Spinal cord (tissue), 10 donors: Measurements from ENCODE around the gene TNFRSF1A. TPM values are rescaled to one million over a fixed set of nuclear protein-coding genes. Genes with fewer than 3 reads are reported as not detected.

ENCODE experiments used
- DNase-seq, 6 donors: peaks; one replicate each; pipeline versions ENCODE4 v3.0.0 to v3.0.0-alpha.2; 2013 to 2015; ENCODE audit warnings: low spot score in 6 of 6, low read depth in 4 of 6
- H3K27ac ChIP-seq: one replicate; pipeline ENCODE4 v1.5.1; 2013; ENCODE audit warnings: low read depth, low read length, control low read depth
- H3K27me3 ChIP-seq: one replicate; pipeline ENCODE4 v1.6.1; 2013; ENCODE audit warnings: low read length; ENCODE audit not compliant: control insufficient read depth, insufficient read depth
- H3K36me3 ChIP-seq: one replicate; pipeline ENCODE4 v1.6.1; 2013; ENCODE audit warnings: low read length; ENCODE audit not compliant: control insufficient read depth, insufficient read depth
- H3K4me1 ChIP-seq: one replicate; pipeline ENCODE4 v1.6.1; 2013; ENCODE audit warnings: low read length; ENCODE audit not compliant: control insufficient read depth, insufficient read depth
- H3K4me3 ChIP-seq: one replicate; pipeline ENCODE4 v1.5.1; 2013; ENCODE audit warnings: low read depth, low read length, control low read depth
- H3K9me3 ChIP-seq: one replicate; pipeline ENCODE4 v1.6.1; 2013; ENCODE audit warnings: low read length; ENCODE audit not compliant: control insufficient read depth, insufficient read depth
- WGBS: methylation state at CpG from one replicate; pipeline ENCODE4 v1.1.5; 2013; ENCODE audit warnings: missing lambda C conversion rate; ENCODE audit not compliant: insufficient coverage; 5-methylcytosine and 5-hydroxymethylcytosine counted together
- polyA plus RNA-seq, 2 donors: library from polyadenylated mRNA; unstranded; fragments of 120-200 nt; gene quantifications; one replicate each; pipeline ENCODE4 v1.2.1, GENCODE V29; 2013; ENCODE audit not compliant: insufficient read length in 2 of 2
- total RNA-seq, 2 donors: library from RNA; depleted of rRNA in 1 of 2; stranded (reverse); fragments of 120-200 nt in 1 of 2; fragments of >200 nt in 1 of 2; gene quantifications; one replicate each; pipeline versions ENCODE4 v1.2.3 to v1.2.4, GENCODE V29; 2013 to 2014
- donor health status: healthy.

Gene TNFRSF1A
- total and polyA plus RNA-seq, 4 donors = 38.1 to 62.4 (median 55.6) TPM

- H3K27me3 ChIP-seq = no peaks in the 10 kb centered on the region
- DNase-seq = no peak
- peaks cover 39% of the 10 kb centered on the region for H3K4me1 ChIP-seq
- no peaks in the 10 kb centered on the region for H3K9me3 ChIP-seq
- peaks cover 47% of the 10 kb centered on the region for H3K36me3 ChIP-seq
- 100% methylated on average over 1 of the region's 4 CpGs for WGBS
- no peak overlapping the region for H3K27ac ChIP-seq
- H3K4me3 ChIP-seq = no peak overlapping the region
Observed at GRCh38 chr12:6332459-6332858, 9.4 kb downstream of the TNFRSF1A start.

GRCh38 chr12:6330999-6331714 is 10.7 kb downstream of the TNFRSF1A start:
- no peaks in the 10 kb centered on the region for H3K9me3 ChIP-seq
- H3K27me3 ChIP-seq = no peaks in the 10 kb centered on the region
- H3K27ac ChIP-seq = no peak overlapping the region
- no peak overlapping the region for H3K4me3 ChIP-seq
- peaks cover 50% of the 10 kb centered on the region for H3K36me3 ChIP-seq
- DNase-seq = no peak
- WGBS = 100% methylated on average over 2 of the region's 4 CpGs
- peaks cover 30% of the 10 kb centered on the region for H3K4me1 ChIP-seq

- H3K9me3 ChIP-seq = no peaks in the 10 kb centered on the region
- no peak overlapping the region for H3K4me3 ChIP-seq
- H3K27me3 ChIP-seq = no peaks in the 10 kb centered on the region
- H3K36me3 ChIP-seq = peaks cover 50% of the 10 kb centered on the region
- peaks cover 23% of the 10 kb centered on the region for H3K4me1 ChIP-seq
- DNase-seq = no peak
- WGBS = 94% methylated on average over 4 of the region's 5 CpGs
- H3K27ac ChIP-seq = no peak overlapping the region
Observed at GRCh38 chr12:6330192-6330591, 11.7 kb downstream of the TNFRSF1A start.

- WGBS = 51% methylated on average over 15 of the region's 15 CpGs
- Histone ChIP-seq H3K27ac (no peak overlapping the region), H3K27me3 (no peaks in the 10 kb centered on the region), H3K36me3 (peaks cover 50% of the 10 kb centered on the region), H3K4me1 (peaks cover 23% of the 10 kb centered on the region), H3K4me3 (no peak overlapping the region), H3K9me3 (no peaks in the 10 kb centered on the region)
- DNase-seq = no peak
Observed at GRCh38 chr12:6329703-6330064, 12.2 kb downstream of the TNFRSF1A start.

GRCh38 chr12:6328945-6329702 is 12.8 kb downstream of the TNFRSF1A start:
- Histone ChIP-seq H3K4me3 (no peak overlapping the region), H3K27me3 (no peaks in the 10 kb centered on the region), H3K27ac (no peak overlapping the region), H3K4me1 (peaks cover 24% of the 10 kb centered on the region), H3K9me3 (no peaks in the 10 kb centered on the region), H3K36me3 (peaks cover 50% of the 10 kb centered on the region)
- DNase-seq = peak in 2 of 6 donors; percentile 51 to 74
- WGBS = 44% methylated on average over 73 of the region's 75 CpGs

- Histone ChIP-seq H3K9me3 (no peaks in the 10 kb centered on the region), H3K27ac (no peak overlapping the region), H3K36me3 (peaks cover 43% of the 10 kb centered on the region), H3K27me3 (no peaks in the 10 kb centered on the region), H3K4me3 (no peak overlapping the region), H3K4me1 (peaks cover 31% of the 10 kb centered on the region)
- DNase-seq = no peak
- 97% methylated on average over 6 of the region's 10 CpGs for WGBS
Observed at GRCh38 chr12:6328045-6328779, 13.7 kb downstream of the TNFRSF1A start.

GRCh38 chr12:6327229-6328041 is 14.4 kb downstream of the TNFRSF1A start:
- H3K36me3 ChIP-seq = peaks cover 38% of the 10 kb centered on the region

GRCh38 chr12:6326316-6327228 is 15.3 kb downstream of the TNFRSF1A start:
- peak in 2 of 6 donors; percentile 39 to 65 for DNase-seq
- Histone ChIP-seq H3K27me3 (no peaks in the 10 kb centered on the region), H3K4me1 (peaks cover 45% of the 10 kb centered on the region), H3K9me3 (no peaks in the 10 kb centered on the region), H3K4me3 (no peak overlapping the region), H3K27ac (no peak overlapping the region), H3K36me3 (peaks cover 33% of the 10 kb centered on the region)
- 69% methylated on average over 17 of the region's 21 CpGs for WGBS

More at GRCh38 chr12:6327229-6328041, 14.4 kb downstream of the TNFRSF1A start:
- Histone ChIP-seq H3K27me3 (no peaks in the 10 kb centered on the region), H3K4me1 (peaks cover 37% of the 10 kb centered on the region), H3K27ac (no peak overlapping the region), H3K4me3 (no peak overlapping the region), H3K9me3 (no peaks in the 10 kb centered on the region)
- 83% methylated on average over 21 of the region's 33 CpGs for WGBS
- no peak for DNase-seq
